Kidney epithelial cell (primary cell): ENCODE data around the gene PFKL. TPM values are rescaled to one million over a fixed set of nuclear protein-coding genes. Genes with fewer than 3 reads are reported as not detected.

Experiments used
- DNase-seq: peaks from one replicate; pipeline ENCODE4 v3.0.0-alpha.2; 2010; ENCODE audit warnings: low read depth
- H3K27me3 ChIP-seq: 2 replicates; pipeline ENCODE4 v1.6.0; 2011; ENCODE audit warnings: low read length; ENCODE audit not compliant: control insufficient read depth, insufficient read depth
- H3K36me3 ChIP-seq: 2 replicates; pipeline ENCODE4 v1.5.1; 2011; ENCODE audit warnings: low read length; ENCODE audit not compliant: control insufficient read depth, insufficient read depth
- H3K4me3 ChIP-seq: 2 replicates; pipeline ENCODE4 v1.5.1; 2011; ENCODE audit warnings: low read depth, mild to moderate bottlenecking, control low read depth, low read length
- total RNA-seq: library from RNA; depleted of rRNA; stranded (reverse); fragments of >200 nt; gene quantifications from 2 replicates; pipeline ENCODE4 v1.2.3, GENCODE V29; 2015
- TF ChIP-seq, protein P1 (sequence below): IDR thresholded peaks from 2 replicates; pipeline ENCODE4 v1.5.1; 2011; ENCODE audit warnings: mild to moderate bottlenecking, moderate library complexity, low read length, control low read depth, inconsistent platforms; ENCODE audit not compliant: insufficient read depth, poor library complexity, severe bottlenecking

Gene PFKL
- total RNA-seq, 1 donor from 2014 or later, result 75.8 TPM

DNA sequence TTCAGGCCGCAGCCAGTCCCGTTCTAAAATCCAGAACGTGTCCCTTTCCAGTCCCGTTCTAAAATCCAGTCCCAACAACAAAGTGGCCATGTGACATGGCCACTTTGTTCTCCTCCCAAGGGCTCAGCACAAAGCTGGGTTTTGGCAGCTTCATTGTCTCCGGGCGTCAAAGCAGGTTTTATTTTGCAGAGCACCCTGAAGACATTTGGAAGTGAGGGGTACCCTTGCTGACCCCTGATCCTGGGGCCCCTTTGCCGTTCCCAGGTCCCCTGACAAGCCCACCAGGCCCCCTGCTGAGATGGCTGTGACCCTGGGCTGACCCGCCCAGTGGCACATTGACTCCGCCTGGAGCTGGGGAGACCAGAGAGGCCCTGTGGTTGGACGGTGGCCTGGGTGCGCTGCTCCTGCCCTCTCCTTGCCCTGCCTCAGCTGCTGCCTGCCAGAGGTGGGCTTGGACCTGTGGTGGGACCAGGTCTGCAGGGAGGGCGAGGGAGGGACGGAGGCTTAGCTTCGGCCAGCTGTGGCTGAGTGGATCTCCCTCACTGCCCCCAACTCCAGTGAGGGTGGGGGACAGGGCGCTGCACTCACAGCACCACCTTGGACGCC lies 4.3 kb downstream of the PFKL start:
- Histone ChIP-seq H3K4me3 (no peak overlapping the region), H3K36me3 (no peaks in the 10 kb centered on the region), H3K27me3 (no peaks in the 10 kb centered on the region)
- TF ChIP-seq, protein P1, sequence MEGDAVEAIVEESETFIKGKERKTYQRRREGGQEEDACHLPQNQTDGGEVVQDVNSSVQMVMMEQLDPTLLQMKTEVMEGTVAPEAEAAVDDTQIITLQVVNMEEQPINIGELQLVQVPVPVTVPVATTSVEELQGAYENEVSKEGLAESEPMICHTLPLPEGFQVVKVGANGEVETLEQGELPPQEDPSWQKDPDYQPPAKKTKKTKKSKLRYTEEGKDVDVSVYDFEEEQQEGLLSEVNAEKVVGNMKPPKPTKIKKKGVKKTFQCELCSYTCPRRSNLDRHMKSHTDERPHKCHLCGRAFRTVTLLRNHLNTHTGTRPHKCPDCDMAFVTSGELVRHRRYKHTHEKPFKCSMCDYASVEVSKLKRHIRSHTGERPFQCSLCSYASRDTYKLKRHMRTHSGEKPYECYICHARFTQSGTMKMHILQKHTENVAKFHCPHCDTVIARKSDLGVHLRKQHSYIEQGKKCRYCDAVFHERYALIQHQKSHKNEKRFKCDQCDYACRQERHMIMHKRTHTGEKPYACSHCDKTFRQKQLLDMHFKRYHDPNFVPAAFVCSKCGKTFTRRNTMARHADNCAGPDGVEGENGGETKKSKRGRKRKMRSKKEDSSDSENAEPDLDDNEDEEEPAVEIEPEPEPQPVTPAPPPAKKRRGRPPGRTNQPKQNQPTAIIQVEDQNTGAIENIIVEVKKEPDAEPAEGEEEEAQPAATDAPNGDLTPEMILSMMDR, result no peak
- DNase-seq, result no peak

DNA sequence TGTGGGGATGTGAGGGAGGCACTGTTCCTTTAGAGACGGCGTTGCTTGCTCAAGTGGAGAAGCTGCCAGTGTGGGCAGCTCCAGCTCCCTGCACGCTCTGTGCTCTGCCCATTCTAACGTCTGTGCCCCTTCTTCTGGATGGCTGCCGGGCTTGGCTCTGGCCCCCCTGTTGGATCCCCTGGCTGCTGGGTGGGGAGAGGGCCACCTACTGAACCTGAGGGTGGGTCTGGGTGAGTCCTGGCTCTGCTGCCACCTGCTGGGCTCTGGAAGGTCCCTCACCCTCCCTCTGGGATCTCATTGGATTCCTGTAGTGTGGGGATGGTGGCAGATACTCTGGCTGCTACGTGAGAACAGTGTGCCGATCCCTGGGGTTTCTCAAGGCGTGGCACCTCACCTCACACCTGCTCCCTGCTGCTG lies 5.0 kb downstream of the PFKL start:
- Histone ChIP-seq H3K27me3 (no peaks in the 10 kb centered on the region), H3K36me3 (no peaks in the 10 kb centered on the region), H3K4me3 (no peak overlapping the region)
- DNase-seq, result no peak
- TF ChIP-seq, protein P1, result peak; percentile 84

DNA sequence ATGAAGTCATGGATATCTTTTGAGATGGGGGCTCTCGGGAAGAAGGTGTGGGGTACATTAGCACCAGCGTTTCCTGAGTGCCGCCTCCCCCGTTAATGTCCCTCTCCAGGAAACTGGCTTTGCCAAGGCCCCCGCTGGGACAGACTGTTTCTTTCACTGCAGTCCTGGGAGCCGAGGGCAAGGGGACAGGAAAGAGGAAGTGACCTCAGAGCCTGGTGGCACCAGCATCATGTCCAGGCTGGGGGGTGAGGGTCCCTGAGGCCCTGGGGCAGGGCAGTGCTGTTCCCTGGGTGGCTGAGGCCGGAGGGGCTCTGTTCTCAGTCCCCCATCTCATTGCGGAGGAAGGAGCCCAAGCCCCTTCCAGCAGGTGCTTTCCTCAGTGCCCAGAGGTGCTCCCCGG lies 5.8 kb downstream of the PFKL start:
- DNase-seq, result no peak
- H3K36me3 ChIP-seq, result no peaks in the 10 kb centered on the region

DNA sequence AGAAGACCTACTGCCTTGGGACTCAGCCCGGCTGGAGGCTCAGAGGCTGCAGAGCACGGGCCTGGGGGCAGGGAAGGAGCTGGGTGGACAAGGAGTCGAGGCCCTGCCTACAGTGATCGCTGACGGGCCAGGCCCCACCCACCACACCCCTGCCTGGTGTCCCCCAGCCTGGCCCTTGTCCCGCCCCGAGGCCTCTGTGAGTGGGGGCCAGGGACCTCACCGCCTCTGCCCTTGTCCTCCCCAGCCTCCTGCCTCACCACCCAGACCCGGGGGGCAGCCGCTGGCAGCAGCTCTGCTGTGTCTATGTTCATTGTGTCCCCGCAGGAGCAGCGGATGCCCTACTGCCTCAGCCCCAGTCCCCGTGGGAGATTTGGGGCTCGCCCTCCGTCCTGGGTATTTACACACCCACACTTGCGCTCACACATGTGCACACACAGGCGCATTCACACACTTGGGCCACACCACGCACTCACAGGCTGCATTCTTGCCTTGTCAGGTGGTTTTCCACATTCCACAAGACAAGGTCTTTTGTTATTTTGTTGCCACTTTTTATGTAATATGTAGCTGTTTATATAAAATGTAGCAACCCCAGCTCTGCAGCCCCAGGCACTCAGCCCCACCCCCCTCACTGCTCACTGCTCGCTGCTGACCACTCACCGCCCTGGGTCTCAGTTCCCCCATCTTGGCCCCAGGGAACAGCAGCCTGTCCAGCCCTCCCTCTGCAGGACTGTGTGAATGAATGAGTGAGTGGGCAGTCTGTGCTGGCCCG lies 7.3 kb downstream of the PFKL start:
- no peak overlapping the region for H3K4me3 ChIP-seq
- TF ChIP-seq, protein P1, result no peak
- no peaks in the 10 kb centered on the region for H3K36me3 ChIP-seq
- H3K27me3 ChIP-seq, result no peaks in the 10 kb centered on the region
- DNase-seq, result no peak

More for the DNA sequence above, 5.8 kb downstream of the PFKL start:
- TF ChIP-seq, protein P1, result no peak
- Histone ChIP-seq H3K27me3 (no peaks in the 10 kb centered on the region), H3K4me3 (no peak overlapping the region)

DNA sequence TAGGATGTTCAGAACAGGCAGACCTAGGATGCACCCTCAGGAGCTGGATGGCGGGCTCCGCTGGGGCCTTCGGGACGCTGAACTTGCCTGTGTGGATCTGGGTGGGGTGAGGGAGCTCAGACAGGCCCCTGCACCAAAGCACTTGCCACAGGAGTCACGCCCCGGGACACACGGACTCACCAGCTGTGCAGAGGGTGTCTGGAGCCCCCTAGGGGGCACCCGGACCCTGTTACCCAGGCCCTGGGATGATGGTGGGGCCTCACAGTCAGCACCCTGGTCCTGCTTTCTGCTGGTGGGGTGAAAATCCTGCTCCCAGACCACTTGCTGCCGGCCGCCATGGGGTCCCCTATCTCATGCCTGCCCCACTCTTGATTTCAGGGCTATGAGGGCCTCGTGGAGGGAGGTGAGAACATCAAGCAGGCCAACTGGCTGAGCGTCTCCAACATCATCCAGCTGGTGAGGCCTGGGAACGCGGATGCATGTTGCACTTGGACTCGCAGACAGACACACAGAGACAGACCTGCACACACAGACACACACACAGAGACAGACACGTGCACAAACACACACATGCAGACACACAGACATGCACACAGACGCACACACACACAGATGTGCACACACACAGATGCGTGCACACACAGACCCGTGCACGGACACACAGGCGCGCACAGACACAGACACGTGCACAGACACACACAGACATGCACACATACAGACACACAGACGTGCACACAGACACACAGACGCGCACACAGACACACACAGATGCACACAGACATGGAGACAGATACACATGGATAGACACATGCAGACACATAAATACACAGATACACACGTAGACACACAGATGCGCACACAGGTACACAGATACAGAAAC lies 11.0 kb downstream of the PFKL start:
- DNase-seq, result no peak
- TF ChIP-seq, protein P1, result no peak
- Histone ChIP-seq H3K27me3 (no peaks in the 10 kb centered on the region), H3K4me3 (no peak overlapping the region), H3K36me3 (no peaks in the 10 kb centered on the region)
